Measurements from ENCODE around the gene AMBN. TPM values are rescaled to one million over a fixed set of nuclear protein-coding genes. Genes with fewer than 3 reads are reported as not detected.

Gene AMBN
- total RNA-seq, 1 donor from 2014 or later = not detected

DNA sequence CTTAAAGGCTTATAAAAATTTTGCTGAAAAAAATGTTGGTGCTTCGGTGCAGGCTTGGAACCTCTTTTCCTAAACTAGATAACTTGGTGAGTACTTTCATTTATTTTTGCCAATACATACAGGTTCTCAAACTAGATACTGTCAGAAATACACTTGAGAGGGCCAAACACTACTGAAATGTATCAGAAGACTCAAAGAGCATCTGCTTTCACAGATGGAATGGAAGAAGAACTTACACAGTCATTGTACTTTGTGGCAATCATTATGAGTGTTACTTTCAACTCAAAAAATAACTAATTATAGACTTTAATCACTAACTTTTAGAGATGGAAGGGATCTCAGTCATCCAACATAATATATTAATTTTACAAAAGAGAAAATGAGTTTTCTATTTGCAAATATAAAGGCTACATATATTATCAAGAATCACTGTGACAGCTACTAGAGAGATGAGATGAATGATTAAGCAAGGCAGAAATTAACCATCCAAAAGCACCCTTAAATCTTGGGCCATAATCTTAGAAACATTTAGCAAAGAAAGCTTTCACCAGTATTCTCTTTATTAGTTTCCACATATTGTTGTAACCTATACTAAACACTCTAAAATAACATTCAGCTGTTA lies 37.5 kb downstream of the AMBN start:
- Histone ChIP-seq H3K27me3 (ENCODE audit: low read depth) (no peaks in the 10 kb centered on the region), H3K9me3 (replicated peaks) (no peaks in the 10 kb centered on the region), H3K36me3 (no peaks in the 10 kb centered on the region), H3K4me3 (no peak overlapping the region), H3K27ac (replicated peaks) (no peak overlapping the region), H3K4me1 (no peaks in the 10 kb centered on the region)
- TF ChIP-seq, protein P1, sequence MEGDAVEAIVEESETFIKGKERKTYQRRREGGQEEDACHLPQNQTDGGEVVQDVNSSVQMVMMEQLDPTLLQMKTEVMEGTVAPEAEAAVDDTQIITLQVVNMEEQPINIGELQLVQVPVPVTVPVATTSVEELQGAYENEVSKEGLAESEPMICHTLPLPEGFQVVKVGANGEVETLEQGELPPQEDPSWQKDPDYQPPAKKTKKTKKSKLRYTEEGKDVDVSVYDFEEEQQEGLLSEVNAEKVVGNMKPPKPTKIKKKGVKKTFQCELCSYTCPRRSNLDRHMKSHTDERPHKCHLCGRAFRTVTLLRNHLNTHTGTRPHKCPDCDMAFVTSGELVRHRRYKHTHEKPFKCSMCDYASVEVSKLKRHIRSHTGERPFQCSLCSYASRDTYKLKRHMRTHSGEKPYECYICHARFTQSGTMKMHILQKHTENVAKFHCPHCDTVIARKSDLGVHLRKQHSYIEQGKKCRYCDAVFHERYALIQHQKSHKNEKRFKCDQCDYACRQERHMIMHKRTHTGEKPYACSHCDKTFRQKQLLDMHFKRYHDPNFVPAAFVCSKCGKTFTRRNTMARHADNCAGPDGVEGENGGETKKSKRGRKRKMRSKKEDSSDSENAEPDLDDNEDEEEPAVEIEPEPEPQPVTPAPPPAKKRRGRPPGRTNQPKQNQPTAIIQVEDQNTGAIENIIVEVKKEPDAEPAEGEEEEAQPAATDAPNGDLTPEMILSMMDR (IDR thresholded peaks at IDR 0.05; ENCODE audit: borderline replicate concordance) = no peak
- intact Hi-C loops (cut with micrococcal nuclease) = no loop called here
- no peak for DNase-seq

DNA sequence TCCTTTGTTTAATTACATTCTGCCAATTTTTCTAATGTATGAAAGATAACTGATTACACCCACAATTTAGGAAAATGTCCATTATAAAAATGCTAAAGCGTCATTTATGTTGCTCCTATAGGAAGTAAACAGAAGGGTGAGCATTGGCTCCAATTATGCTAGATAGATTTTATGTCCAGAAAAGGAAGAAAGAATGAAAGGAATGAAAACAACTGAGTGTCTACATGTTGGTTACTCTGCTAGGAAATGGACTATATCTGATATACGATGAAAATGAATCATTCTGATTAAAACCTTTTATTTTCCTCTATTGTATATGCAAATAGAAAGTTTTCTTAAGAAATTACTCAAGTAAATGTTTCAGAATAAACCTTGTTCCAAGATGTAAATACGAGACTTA lies 38.1 kb downstream of the AMBN start:
- no peaks in the 10 kb centered on the region for H3K9me3 ChIP-seq (replicated peaks)
- no peaks in the 10 kb centered on the region for H3K36me3 ChIP-seq
- H3K4me1 ChIP-seq = no peaks in the 10 kb centered on the region
- TF ChIP-seq, protein P1 (IDR thresholded peaks at IDR 0.05; ENCODE audit: borderline replicate concordance) = no peak
- no peak overlapping the region for H3K27ac ChIP-seq (replicated peaks)
- H3K4me3 ChIP-seq = no peak overlapping the region
- intact Hi-C loops (cut with micrococcal nuclease) = no loop called here
- no peaks in the 10 kb centered on the region for H3K27me3 ChIP-seq (ENCODE audit: low read depth)
- DNase-seq = no peak

DNA sequence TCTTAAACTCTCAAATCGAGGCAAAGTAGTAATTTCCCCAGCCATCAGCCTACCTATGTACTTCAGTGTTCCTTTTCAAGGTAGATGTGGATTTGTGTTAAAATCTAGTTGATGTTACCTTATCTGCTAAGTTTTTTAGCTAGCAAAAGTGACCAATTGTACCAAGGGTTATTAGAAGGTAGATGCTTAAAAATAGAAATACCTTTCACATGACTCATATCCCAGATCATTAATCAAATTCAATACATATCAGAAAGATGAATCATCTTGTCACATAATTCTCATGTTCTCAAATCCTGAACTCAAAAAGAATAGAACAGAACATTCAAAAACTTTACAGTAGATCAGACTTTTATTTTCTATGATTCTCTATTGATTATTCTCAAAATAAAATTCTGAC lies 40.0 kb downstream of the AMBN start:
- Histone ChIP-seq H3K27me3 (ENCODE audit: low read depth) (no peaks in the 10 kb centered on the region), H3K27ac (replicated peaks) (no peak overlapping the region), H3K36me3 (no peaks in the 10 kb centered on the region), H3K9me3 (replicated peaks) (no peaks in the 10 kb centered on the region), H3K4me3 (no peak overlapping the region), H3K4me1 (peaks cover 3% of the 10 kb centered on the region)
- DNase-seq = no peak
- TF ChIP-seq, protein P1 (IDR thresholded peaks at IDR 0.05; ENCODE audit: borderline replicate concordance) = no peak
- intact Hi-C loops (cut with micrococcal nuclease) = no loop called here

DNA sequence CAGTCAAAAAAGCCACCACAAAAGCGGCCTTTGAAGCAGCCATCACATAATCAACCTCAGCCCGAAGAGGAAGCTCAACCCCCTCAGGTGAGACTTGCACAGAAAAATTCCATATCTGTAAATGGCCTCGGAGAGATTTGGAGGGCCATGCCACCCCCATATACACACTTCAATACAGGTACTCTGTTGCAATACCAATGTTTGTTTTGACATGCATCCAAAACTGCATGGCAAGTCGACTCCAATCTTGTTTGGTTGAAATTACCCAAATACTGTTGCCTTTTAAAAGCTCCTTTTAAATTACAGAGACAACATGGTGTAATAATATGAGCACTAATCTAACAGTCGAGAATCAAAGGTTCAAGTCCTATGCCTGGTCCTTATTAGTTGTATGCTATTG lies 42.4 kb downstream of the AMBN start:
- H3K36me3 ChIP-seq = no peaks in the 10 kb centered on the region
- intact Hi-C loops (cut with micrococcal nuclease) = no loop called here
- H3K27ac ChIP-seq (replicated peaks) = no peak overlapping the region
- no peak for DNase-seq
- no peaks in the 10 kb centered on the region for H3K27me3 ChIP-seq (ENCODE audit: low read depth)
- TF ChIP-seq, protein P1 (IDR thresholded peaks at IDR 0.05; ENCODE audit: borderline replicate concordance) = no peak
- no peak overlapping the region for H3K4me3 ChIP-seq
- peaks cover 14% of the 10 kb centered on the region for H3K4me1 ChIP-seq
- H3K9me3 ChIP-seq (replicated peaks) = no peaks in the 10 kb centered on the region

DNA sequence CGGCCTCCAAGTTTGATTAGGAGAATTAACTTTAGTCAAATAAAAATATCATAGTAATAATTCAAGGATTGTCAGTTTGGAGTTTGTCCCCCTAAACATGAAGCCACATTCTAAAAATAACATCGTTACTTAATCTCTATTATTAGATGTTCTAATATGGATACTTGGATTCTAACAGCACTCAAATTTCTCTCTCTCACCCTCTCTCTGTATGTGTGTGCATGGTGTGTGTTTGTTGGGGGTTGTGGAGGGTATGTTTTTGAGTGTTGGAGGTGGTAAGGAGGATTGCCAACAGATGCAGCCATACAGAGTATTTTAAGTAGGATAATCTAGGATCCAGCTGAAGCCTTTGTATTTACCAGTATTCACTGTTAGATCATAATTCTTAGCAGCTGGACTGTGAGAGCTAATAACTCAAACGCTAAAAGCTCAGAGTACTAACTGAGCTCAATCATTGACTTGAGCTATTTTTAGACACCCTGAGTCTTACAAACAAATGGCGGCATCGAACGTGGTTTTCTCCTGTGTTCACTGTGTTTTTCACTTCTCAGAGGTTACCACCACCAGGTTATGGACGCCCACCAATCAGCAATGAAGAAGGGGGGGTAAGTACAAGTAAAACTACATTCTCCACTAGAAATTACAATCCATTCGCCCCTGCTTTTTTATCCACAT lies 45.3 kb downstream of the AMBN start:
- H3K27ac ChIP-seq (replicated peaks) = peak overlapping the region; percentile 76
- H3K27me3 ChIP-seq (ENCODE audit: low read depth) = no peaks in the 10 kb centered on the region
- TF ChIP-seq, protein P1 (IDR thresholded peaks at IDR 0.05; ENCODE audit: borderline replicate concordance) = no peak
- H3K4me3 ChIP-seq = peak overlapping the region; percentile 52
- peaks cover 14% of the 10 kb centered on the region for H3K4me1 ChIP-seq
- no peaks in the 10 kb centered on the region for H3K36me3 ChIP-seq
- no peak for DNase-seq
- intact Hi-C loops (cut with micrococcal nuclease) = no loop called here
- no peaks in the 10 kb centered on the region for H3K9me3 ChIP-seq (replicated peaks)
